Measurements from ENCODE around the gene LRRC34.

Gene LRRC34

GRCh38 chr3:169813278-169813677 lies 574 bp upstream of the LRRC34 start:
- DNase-seq = no peak

DNA sequence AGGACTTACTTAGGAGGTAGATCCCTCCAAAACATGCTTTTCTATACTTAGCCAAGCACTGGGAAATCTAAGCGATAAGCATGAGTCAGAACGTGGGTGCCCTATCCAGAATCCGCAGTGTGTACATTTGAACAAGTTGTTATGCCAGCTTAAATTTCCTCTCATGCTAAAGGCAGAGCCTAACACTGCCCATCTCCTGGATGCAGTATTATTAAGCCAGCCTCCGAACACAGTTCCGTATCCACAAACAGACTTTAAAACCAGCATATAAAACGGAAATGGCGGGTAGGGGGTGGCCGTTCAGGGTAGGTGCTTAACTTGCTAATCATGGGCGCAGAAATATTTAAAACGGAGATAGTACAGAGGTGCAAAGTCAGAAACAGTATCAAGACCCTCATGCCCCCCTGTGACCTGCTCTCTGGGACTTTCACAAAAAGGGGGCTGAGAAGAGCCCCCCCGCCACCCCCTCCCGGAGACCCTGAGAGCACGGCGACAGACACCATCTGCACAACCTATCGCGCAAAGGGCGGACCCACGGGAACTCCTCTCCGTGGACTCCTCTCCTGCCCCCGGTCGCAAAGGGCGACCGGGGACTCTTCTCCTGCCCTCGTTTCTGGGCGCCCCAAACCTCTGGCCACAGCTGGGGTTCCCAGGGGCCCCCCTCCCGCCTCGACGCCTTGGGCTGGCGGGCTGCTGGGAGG lies 923 bp downstream of the LRRC34 start:
- DNase-seq = no peak

DNA sequence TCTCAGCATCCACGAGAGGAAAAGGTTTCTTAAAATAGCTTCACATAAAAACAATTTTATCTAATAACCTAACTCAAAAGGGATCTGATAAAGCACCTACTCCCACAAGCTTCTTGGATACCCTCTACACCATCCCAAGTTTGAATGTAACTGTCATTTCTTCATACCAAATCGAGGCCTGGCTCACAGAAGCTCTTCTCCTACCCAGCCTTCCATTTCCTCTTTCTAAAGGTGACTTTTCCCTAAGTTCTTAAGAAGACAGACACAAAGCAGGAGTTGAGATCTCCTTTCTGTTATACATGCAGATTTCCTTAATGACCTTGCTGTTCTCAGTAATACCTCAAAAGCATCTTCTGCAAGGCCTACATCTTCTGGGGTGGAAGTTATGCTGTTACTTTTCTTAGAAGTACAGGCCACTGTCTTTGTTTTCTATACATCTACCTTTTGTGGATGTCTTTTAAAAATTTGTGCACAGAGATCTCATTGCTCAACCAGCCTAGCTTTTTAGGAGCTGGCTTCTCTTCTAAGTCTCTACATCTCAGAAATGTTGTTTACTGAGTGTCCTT lies 3.4 kb downstream of the LRRC34 start:
- no peak for DNase-seq

DNA sequence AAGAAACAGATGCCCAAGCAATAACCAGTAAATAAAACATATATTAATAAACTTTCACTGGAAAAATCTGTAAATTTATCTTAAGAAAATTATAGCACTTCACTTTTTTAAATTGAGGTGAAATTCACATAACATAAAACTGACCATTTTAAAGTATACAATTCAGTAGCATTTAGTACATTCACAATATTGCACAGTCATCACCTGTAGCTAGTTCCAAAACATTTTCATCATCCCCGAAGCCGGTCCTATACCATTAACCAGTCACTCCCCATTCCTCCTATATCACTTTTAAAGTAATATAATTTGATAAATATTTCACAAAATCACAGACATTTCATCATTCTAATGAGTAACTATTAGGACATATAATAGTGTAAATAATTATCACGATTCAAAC lies 8.0 kb downstream of the LRRC34 start:
- no peak for DNase-seq

DNA sequence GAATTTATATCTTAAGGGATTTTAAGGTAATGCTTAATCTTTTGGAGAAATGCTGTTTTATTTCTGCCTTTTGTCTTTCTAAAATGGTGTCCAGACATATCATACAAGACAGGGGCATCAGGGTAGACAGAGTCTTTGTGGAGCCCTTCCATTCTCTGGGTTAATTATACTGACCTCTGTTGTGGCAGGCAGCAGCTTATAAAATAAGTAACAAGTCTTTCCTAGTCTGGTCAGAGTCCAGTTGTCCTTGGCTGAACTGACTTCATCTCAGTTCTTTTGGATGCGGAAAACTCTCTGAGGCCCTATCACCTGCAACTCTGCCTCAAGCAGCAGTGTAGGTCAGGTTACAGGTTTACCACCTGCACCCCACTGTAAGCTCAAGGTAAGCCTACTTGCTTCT lies 20.3 kb downstream of the LRRC34 start:
- no peak for DNase-seq

- no peak for DNase-seq
Measured at GRCh38 chr3:169790687-169791429, 21.8 kb downstream of the LRRC34 start.

GRCh38 chr3:169790219-169790618 lies 22.5 kb downstream of the LRRC34 start:
- DNase-seq = no peak

- no peak for DNase-seq
Measured at GRCh38 chr3:169787791-169788190, 24.9 kb downstream of the LRRC34 start.

GRCh38 chr3:169787120-169787519 lies 25.6 kb downstream of the LRRC34 start:
- no peak for DNase-seq

DNA sequence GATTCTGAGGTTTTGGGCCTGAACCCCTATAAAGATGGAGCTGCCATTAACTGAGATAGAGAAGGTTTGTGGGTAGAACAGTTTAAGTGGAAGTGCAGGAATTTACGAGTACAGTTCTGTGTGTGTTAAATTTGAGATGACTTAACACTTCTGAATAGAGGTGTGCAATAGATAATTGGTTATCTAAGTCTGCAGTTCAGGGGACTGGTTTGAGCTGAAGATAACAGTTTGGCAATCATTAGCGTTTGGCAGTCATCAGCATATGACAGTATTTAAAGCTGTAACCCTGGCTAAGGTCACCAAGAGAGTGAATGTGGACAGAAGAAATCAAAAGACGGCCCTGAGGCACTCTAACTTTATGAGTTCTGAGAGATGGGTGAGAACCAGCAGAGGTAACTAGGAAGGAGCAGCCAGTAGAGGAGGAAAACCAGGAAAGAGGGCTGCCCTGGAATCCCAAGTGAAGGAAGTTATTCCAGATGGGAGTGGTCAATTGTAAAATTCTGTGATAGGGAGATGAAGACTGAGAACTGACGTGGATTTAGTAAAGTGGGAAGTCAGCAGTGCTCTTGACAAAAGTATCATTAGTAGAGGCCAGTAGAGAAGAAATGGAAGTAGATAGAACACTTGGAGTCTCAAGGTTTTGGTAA lies 31.4 kb downstream of the LRRC34 start:
- no peak for DNase-seq

DNA sequence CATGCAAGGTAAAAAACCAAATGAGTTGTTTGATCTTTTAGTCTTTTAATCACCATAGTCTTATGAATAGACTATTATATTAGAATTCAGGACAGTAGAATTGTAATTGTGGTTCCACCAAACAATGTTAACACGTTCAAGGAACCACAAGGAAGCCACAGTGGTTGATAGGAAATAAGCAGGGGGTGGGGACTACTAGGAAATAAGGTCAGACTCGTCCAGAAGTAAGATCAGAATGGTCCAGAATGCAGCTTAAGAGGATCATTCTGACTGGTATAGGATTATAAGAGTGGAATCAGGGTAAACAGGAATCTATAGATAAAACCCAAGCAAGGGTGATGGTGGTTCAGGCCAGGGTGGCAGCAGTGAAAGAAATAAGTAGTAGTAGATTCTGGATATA lies 32.0 kb downstream of the LRRC34 start:
- DNase-seq = no peak

- DNase-seq = no peak
Measured at GRCh38 chr3:169777822-169778221, 34.9 kb downstream of the LRRC34 start.

DNA sequence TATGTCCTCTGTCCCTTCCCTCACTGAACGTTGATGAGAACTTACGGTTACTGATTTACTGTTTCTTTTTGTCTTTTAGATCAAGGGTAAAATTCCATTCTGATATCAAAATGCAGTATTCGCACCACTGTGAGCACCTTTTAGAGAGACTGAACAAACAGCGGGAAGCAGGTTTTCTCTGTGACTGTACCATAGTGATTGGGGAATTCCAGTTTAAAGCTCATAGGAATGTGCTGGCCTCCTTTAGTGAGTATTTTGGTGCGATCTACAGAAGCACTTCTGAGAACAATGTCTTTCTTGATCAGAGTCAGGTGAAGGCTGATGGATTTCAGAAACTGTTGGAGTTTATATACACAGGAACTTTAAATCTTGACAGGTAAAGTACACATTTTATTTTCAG lies 38.5 kb downstream of the LRRC34 start:
- DNase-seq = no peak

GRCh38 chr3:169772897-169773816 lies 39.5 kb downstream of the LRRC34 start, which contains the start of gene MYNN:
Gene MYNN (plus strand): TSS chr3:169773396. CDS start chr3:169774296, 900 bp downstream.
- peak; percentile 97 for DNase-seq

DNA sequence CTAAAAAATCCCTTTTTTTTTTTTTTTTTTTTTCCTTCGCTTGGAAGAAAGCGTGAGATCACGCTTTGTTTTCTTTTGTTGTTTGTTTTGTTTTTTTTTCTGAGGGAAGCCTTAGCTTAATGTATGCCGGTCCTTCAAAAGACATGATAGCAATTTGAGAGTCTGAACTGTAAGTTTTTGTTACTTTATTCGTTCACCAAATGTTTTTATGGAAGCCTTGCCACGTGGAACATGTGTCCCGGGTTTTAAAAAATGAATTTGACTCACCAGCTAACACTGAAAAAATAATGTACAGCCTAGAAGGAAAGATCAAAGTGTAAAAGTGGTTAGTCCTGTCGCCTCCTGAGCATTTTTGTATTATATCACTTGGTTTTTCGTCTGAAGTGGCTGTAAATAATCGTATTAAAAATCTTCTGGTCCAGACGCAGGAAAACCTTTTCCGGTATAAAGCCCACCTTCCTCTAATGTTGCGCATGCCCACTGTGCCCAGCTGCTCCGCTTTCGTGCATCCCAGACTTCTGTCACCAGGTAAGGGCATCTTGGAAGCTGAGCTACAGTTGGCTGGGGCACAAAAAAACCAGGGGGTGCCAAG lies 40.3 kb downstream of the LRRC34 start:
- no peak for DNase-seq

GRCh38 chr3:169771497-169772304 lies 41.0 kb downstream of the LRRC34 start:
- peak; percentile 82 for DNase-seq

DNA sequence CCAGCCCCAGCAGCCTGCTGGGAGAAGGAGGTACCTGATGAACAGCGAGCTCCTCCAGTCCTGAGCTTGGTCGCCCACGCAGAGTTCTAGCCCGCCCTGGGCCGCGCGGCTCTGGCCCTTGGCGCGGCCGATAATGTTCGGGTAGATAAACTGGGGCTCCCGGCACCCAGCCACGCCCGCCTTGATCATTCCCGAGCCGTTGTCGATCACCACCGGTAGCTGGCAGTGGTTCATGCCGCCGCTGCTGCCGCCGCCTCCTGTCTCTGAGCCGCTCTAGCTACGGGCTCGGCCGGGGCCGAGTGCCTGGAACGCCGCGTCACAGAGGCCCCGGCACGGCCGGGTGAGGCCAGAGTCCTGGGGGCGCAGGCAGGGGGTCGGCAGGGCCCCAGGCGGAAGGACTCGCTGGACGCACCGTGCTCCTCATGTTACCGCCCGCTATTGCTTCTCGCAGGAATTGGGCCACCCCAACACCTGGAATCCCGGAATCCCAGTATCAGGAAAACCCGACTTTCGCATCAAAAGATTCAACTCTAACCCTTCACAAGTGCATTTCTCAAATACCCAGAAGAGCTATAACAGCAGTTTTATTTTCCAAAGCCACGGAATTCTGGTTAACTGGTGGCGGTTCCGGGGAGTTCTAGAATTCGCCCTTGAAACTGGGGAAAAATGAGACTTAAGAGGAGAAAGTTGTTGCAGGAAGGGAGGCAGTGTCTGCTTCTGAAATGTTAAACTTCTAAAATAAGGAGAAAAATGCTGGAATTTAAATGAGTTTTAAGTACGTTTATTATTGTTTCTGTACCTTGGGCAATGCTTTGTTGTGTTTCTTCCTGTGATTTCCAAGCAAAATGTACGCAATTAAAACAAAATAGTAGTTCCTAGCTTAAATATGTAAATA lies 43.2 kb downstream of the LRRC34 start, which contains the start of gene ACTRT3:
Gene ACTRT3 (minus strand): TSS at position 275 of the 895 bp plus-strand sequence. CDS start 41 bp downstream, at position 234.
- DNase-seq = peak; percentile 87

DNA sequence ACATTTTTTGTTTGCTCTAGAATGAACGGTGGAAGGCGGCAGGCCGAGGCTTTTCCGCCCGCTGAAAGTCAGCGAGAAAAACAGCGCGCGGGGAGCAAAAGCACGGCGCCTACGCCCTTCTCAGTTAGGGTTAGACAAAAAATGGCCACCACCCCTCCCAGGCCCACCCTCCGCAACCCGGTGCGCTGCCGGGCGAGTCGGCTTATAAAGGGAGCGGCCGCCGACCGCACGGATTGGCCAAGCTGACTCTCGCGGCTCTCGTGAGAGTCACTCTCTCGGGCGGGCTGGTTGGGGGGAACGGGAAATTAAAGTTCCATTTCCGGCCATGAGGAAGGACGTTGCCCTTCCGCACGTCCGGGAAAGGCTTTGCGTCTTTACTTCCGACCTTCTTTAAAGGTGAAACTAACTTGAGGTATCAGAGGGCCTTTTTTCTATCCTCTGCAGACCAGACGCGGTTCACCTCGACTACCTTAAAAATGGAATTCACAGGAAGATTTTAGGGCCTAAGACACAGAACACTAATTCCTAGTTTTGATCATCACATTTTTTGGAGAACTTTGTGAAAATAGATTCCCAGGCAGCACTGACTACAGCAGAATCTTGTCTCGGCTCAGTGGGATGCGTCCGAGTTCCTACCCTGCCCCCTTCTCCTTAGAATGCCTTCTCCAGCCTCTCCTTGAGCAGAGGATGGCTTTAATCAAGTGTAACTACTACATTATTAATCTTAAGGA lies 47.7 kb downstream of the LRRC34 start, which contains the start of gene TERC:
Gene TERC (minus strand): TSS at position 179 of the 731 bp plus-strand sequence.
- DNase-seq = peak; percentile 96

GRCh38 chr3:169764312-169764881 lies 48.3 kb downstream of the LRRC34 start:
- peak; percentile 84 for DNase-seq

Measured in activated effector memory CD4-positive, alpha-beta T cell treated with anti-CD3 and anti-CD28 coated beads, Interleukin-2, amount 50 U/mL, for 16 hours (primary cell).